ENCODE results near the gene ZBTB3. TPM values are rescaled to one million over a fixed set of nuclear protein-coding genes. Genes with fewer than 3 reads are reported as not detected.
"Not testable (repeated sequence)": the region's sequence is repeated elsewhere in the genome, so short reads cannot be mapped to it uniquely, and the experiment has no call there.

ZBTB3 gene
- total RNA-seq, 1 donor, result 13.0 TPM

- no peak overlapping the region for H3K27ac ChIP-seq (ENCODE audit: low read depth, low read length)
- H3K9me3 ChIP-seq (ENCODE audit: low read depth, low read length), result no peaks in the 10 kb centered on the region
- no peak overlapping the region for H3K4me3 ChIP-seq (ENCODE audit: insufficient read depth, low read length)
- H3K4me2 ChIP-seq (ENCODE audit: insufficient read depth, low read length), result no peak overlapping the region
- peaks cover 8% of the 10 kb centered on the region for H3K36me3 ChIP-seq (ENCODE audit: insufficient read depth, low read length)
- no peaks in the 10 kb centered on the region for H4K20me1 ChIP-seq (ENCODE audit: insufficient read depth, low read length)
- DNase-seq (ENCODE audit: insufficient read length, low spot score, missing footprints), result no peak
- H3K27me3 ChIP-seq (ENCODE audit: insufficient read depth, low read length), result no peaks in the 10 kb centered on the region
- peaks cover 12% of the 10 kb centered on the region for H3K79me2 ChIP-seq (ENCODE audit: insufficient read depth, low read length)
- H2AFZ ChIP-seq (ENCODE audit: low read length), result no peak overlapping the region
- TF ChIP-seq CTCF (IDR thresholded peaks at IDR 0.05; ENCODE audit: extremely low read depth, low read depth, low read length), result no peak
- H3K4me1 ChIP-seq (ENCODE audit: insufficient read depth, low read length), result no peaks in the 10 kb centered on the region
Observed at GRCh38 chr11:62747475-62748160, 6.3 kb downstream of the ZBTB3 start.

DNA sequence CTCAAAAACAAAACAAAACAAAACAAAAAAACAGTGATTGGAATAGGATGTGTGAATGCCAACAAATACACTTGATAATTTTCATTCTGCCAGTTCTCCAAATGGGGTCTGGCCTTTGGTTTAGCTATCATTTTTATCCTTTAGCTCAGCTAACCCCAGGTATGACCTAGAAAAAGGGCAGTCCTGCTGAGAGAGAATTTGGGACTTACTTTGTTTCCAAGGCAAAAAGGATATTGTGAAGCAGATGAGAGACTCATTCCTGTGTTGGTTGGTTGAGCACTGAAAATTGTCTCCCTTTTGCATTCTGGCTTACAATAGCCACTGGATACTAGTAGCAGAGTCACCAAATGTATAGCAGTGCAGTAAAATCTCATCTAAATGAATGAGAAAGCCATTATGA, 16.8 kb downstream of the ZBTB3 start:
- Histone ChIP-seq H2AFZ (ENCODE audit: low read length) (no peak overlapping the region), H3K79me2 (ENCODE audit: insufficient read depth, low read length) (peaks cover 26% of the 10 kb centered on the region)

GRCh38 chr11:62732830-62733229, 21.1 kb downstream of the ZBTB3 start:
- peaks cover 9% of the 10 kb centered on the region for H3K4me1 ChIP-seq (ENCODE audit: insufficient read depth, low read length)
- peak; percentile 33 for TF ChIP-seq CTCF (IDR thresholded peaks at IDR 0.05; ENCODE audit: extremely low read depth, low read depth, low read length)
- H3K79me2 ChIP-seq (ENCODE audit: insufficient read depth, low read length), result peaks cover 56% of the 10 kb centered on the region
- peaks cover 3% of the 10 kb centered on the region for H4K20me1 ChIP-seq (ENCODE audit: insufficient read depth, low read length)
- DNase-seq (ENCODE audit: insufficient read length, low spot score, missing footprints), result no peak
- no peak overlapping the region for H2AFZ ChIP-seq (ENCODE audit: low read length)
- H3K4me3 ChIP-seq (ENCODE audit: insufficient read depth, low read length), result no peak overlapping the region
- H3K27ac ChIP-seq (ENCODE audit: low read depth, low read length), result no peak overlapping the region
- H3K27me3 ChIP-seq (ENCODE audit: insufficient read depth, low read length), result no peaks in the 10 kb centered on the region
- H3K36me3 ChIP-seq (ENCODE audit: insufficient read depth, low read length), result peaks cover 36% of the 10 kb centered on the region
- H3K9me3 ChIP-seq (ENCODE audit: low read depth, low read length), result no peaks in the 10 kb centered on the region
- H3K4me2 ChIP-seq (ENCODE audit: insufficient read depth, low read length), result no peak overlapping the region

More for the DNA sequence above, 16.8 kb downstream of the ZBTB3 start:
- Histone ChIP-seq H3K4me1 (ENCODE audit: insufficient read depth, low read length) (no peaks in the 10 kb centered on the region), H3K4me3 (ENCODE audit: insufficient read depth, low read length) (no peak overlapping the region), H3K9me3 (ENCODE audit: low read depth, low read length) (no peaks in the 10 kb centered on the region), H3K36me3 (ENCODE audit: insufficient read depth, low read length) (peaks cover 62% of the 10 kb centered on the region), H3K4me2 (ENCODE audit: insufficient read depth, low read length) (no peak overlapping the region), H3K27me3 (ENCODE audit: insufficient read depth, low read length) (no peaks in the 10 kb centered on the region), H4K20me1 (ENCODE audit: insufficient read depth, low read length) (peaks cover 3% of the 10 kb centered on the region), H3K27ac (ENCODE audit: low read depth, low read length) (no peak overlapping the region)
- DNase-seq (ENCODE audit: insufficient read length, low spot score, missing footprints), result no peak
- no peak for TF ChIP-seq CTCF (IDR thresholded peaks at IDR 0.05; ENCODE audit: extremely low read depth, low read depth, low read length)

GRCh38 chr11:62730076-62730475, 23.9 kb downstream of the ZBTB3 start:
- Histone ChIP-seq H3K36me3 (ENCODE audit: insufficient read depth, low read length) (peaks cover 17% of the 10 kb centered on the region), H3K79me2 (ENCODE audit: insufficient read depth, low read length) (peaks cover 70% of the 10 kb centered on the region), H3K4me2 (ENCODE audit: insufficient read depth, low read length) (peak overlapping the region; percentile 87), H3K4me3 (ENCODE audit: insufficient read depth, low read length) (peak overlapping the region; percentile 98), H4K20me1 (ENCODE audit: insufficient read depth, low read length) (peaks cover 20% of the 10 kb centered on the region), H3K27ac (ENCODE audit: low read depth, low read length) (peak overlapping the region; percentile 53)
- not testable (repeated sequence) for H3K9me3 ChIP-seq (ENCODE audit: low read depth, low read length); H3K27me3 ChIP-seq (ENCODE audit: insufficient read depth, low read length); H2AFZ ChIP-seq (ENCODE audit: low read length); DNase-seq (ENCODE audit: insufficient read length, low spot score, missing footprints); H3K4me1 ChIP-seq (ENCODE audit: insufficient read depth, low read length)

Data from osteoblast (primary cell).